TTC549 (cell line): ENCODE measurements around the gene SLC9A7.

Experiments
- FAIRE-seq: peaks from 2 replicates; lab custom pipeline; 2012; peaks lifted over from hg19 to GRCh38; lab: Jason Lieb, UNC

The SLC9A7 gene

GRCh38 chrX:46601283-46601682, 157.6 kb downstream of the SLC9A7 start:
- no peak for FAIRE-seq

GRCh38 chrX:46599051-46599560, 159.8 kb downstream of the SLC9A7 start:
- no peak for FAIRE-seq

GRCh38 chrX:46597771-46598170, 161.1 kb downstream of the SLC9A7 start:
- no peak for FAIRE-seq

- FAIRE-seq, result no peak
These were observed 161.7 kb downstream of the SLC9A7 start for GRCh38 chrX:46597208-46597607.

GRCh38 chrX:46595084-46595483, 163.8 kb downstream of the SLC9A7 start:
- no peak for FAIRE-seq

- FAIRE-seq, result no peak
These were observed 168.8 kb downstream of the SLC9A7 start for GRCh38 chrX:46589977-46590723.

- no peak for FAIRE-seq
These were observed 170.7 kb downstream of the SLC9A7 start for GRCh38 chrX:46588263-46588662.

GRCh38 chrX:46587753-46588171, 171.2 kb downstream of the SLC9A7 start:
- FAIRE-seq, result no peak

- FAIRE-seq, result no peak
These were observed 171.8 kb downstream of the SLC9A7 start for GRCh38 chrX:46587158-46587557.

- no peak for FAIRE-seq
These were observed 174.2 kb downstream of the SLC9A7 start for GRCh38 chrX:46584736-46585135.

- no peak for FAIRE-seq
These were observed 176.0 kb downstream of the SLC9A7 start for GRCh38 chrX:46582966-46583365.

GRCh38 chrX:46582325-46582724, 176.6 kb downstream of the SLC9A7 start:
- no peak for FAIRE-seq

- no peak for FAIRE-seq
These were observed 178.3 kb downstream of the SLC9A7 start for GRCh38 chrX:46580613-46581012.

GRCh38 chrX:46579250-46579649, 179.7 kb downstream of the SLC9A7 start:
- no peak for FAIRE-seq

GRCh38 chrX:46577221-46578005, 181.5 kb downstream of the SLC9A7 start:
- no peak for FAIRE-seq

GRCh38 chrX:46576458-46576857, 182.5 kb downstream of the SLC9A7 start:
- no peak for FAIRE-seq

GRCh38 chrX:46575991-46576392, 182.9 kb downstream of the SLC9A7 start:
- no peak for FAIRE-seq

- no peak for FAIRE-seq
These were observed 183.3 kb downstream of the SLC9A7 start for GRCh38 chrX:46575586-46575985.

- no peak for FAIRE-seq
These were observed 184.0 kb downstream of the SLC9A7 start for GRCh38 chrX:46574774-46575381.

GRCh38 chrX:46573892-46574773, 184.8 kb downstream of the SLC9A7 start:
- FAIRE-seq, result no peak

GRCh38 chrX:46573331-46573891, 185.5 kb downstream of the SLC9A7 start, which contains the start of gene CHST7:
CHST7 (plus strand) TSS chrX:46573765; CDS start chrX:46573932, 167 bp downstream.
- FAIRE-seq, result no peak
